CD14-positive monocyte (primary cell): ENCODE measurements around the gene SAP30BP. TPM values are rescaled to one million over a fixed set of nuclear protein-coding genes. Genes with fewer than 3 reads are reported as not detected.

Source experiments
- DNase-seq, 3 donors: peaks; one replicate each; pipeline ENCODE4 v3.0.0-alpha.2; 2011 to 2022
- H2AFZ ChIP-seq: 2 replicates; pipeline ENCODE4 v1.6.0; 2012; ENCODE audit warnings: mild to moderate bottlenecking, low read depth, low read length, inconsistent platforms; ENCODE audit not compliant: insufficient read depth, poor library complexity, severe bottlenecking
- H3K27ac ChIP-seq, 2 donors: 1 replicate in 1 of 2; 2 replicates in 1 of 2; pipeline ENCODE4 v1.5.1; 2012 to 2013; ENCODE audit warnings: low read length in 2 of 2, control low read depth in 1 of 2, inconsistent platforms in 1 of 2, low read depth in 1 of 2, mild to moderate bottlenecking in 1 of 2
- H3K27me3 ChIP-seq, 2 donors: one replicate each; pipeline versions ENCODE4 v1.6.0 to v1.6.1; 2011 to 2013; ENCODE audit warnings: low read length in 2 of 2; ENCODE audit not compliant: control insufficient read depth in 2 of 2, insufficient read depth in 2 of 2
- H3K36me3 ChIP-seq, 2 donors: replicated peaks in 1 of 2; 1 replicate in 1 of 2; 2 replicates in 1 of 2; pipeline versions ENCODE4 v1.5.1 to v1.6.1; 2012 to 2013; ENCODE audit warnings: low read length in 2 of 2, control low read depth in 1 of 2, inconsistent platforms in 1 of 2, mild to moderate bottlenecking in 1 of 2; ENCODE audit not compliant: insufficient read depth in 2 of 2, control insufficient read depth in 1 of 2
- H3K4me1 ChIP-seq, 2 donors: 1 replicate in 1 of 2; 2 replicates in 1 of 2; pipeline versions ENCODE4 v1.5.1 to v1.6.1; 2012 to 2013; ENCODE audit warnings: low read length in 2 of 2, control low read depth in 1 of 2, inconsistent platforms in 1 of 2, mild to moderate bottlenecking in 1 of 2, moderate library complexity in 1 of 2; ENCODE audit not compliant: insufficient read depth in 2 of 2, control insufficient read depth in 1 of 2
- H3K4me2 ChIP-seq: replicated peaks from 2 replicates; pipeline ENCODE3; 2012; ENCODE audit warnings: low read length, moderate library complexity, mild to moderate bottlenecking; ENCODE audit not compliant: poor library complexity, severe bottlenecking; ENCODE audit errors: extremely low read depth
- H3K4me3 ChIP-seq, 3 experiments: fragments of 200-600 bp in 1 of 3; sonication (generic) in 1 of 3; replicated peaks in 1 of 3; 1 replicate in 2 of 3; 2 replicates in 1 of 3; pipeline ENCODE4 v1.5.1; 2011 to 2013; ENCODE audit warnings: low read length in 3 of 3, mild to moderate bottlenecking in 3 of 3, control low read depth in 2 of 3, low read depth in 2 of 3, inconsistent platforms in 1 of 3, moderate library complexity in 1 of 3
- H3K79me2 ChIP-seq: 2 replicates; pipeline ENCODE4 v1.6.0; 2012; ENCODE audit warnings: mild to moderate bottlenecking, control low read depth, inconsistent platforms, low read length, moderate library complexity; ENCODE audit not compliant: insufficient read depth
- H3K9ac ChIP-seq: 2 replicates; pipeline ENCODE4 v1.6.0; 2017; ENCODE audit warnings: low read length, mild to moderate bottlenecking; ENCODE audit not compliant: insufficient read depth, poor library complexity, severe bottlenecking
- H3K9me3 ChIP-seq, 2 donors: replicated peaks in 1 of 2; 1 replicate in 1 of 2; 2 replicates in 1 of 2; pipeline versions ENCODE4 v1.5.1 to v1.6.1; 2012 to 2013; ENCODE audit warnings: low read length in 2 of 2, control low read depth in 1 of 2; ENCODE audit not compliant: control insufficient read depth in 1 of 2, insufficient read depth in 1 of 2
- H4K20me1 ChIP-seq: 2 replicates; pipeline ENCODE4 v1.6.0; 2012; ENCODE audit warnings: mild to moderate bottlenecking, low read length, control low read depth, moderate library complexity; ENCODE audit not compliant: insufficient read depth
- H3K27ac Mint-ChIP-seq, 7 donors: one replicate each; pipeline ENCODE4 v1.8.0; 2020; ENCODE audit warnings: mild to moderate bottlenecking in 7 of 7, mixed read lengths in 7 of 7, moderate library complexity in 6 of 7, inconsistent platforms in 2 of 7
- H3K27me3 Mint-ChIP-seq, 3 donors: one replicate each; pipeline ENCODE4 v1.8.0; 2021 to 2022; ENCODE audit warnings: low read depth in 3 of 3, mild to moderate bottlenecking in 3 of 3, mixed read lengths in 3 of 3, moderate library complexity in 3 of 3, inconsistent platforms in 1 of 3
- H3K36me3 Mint-ChIP-seq, 2 donors: one replicate each; pipeline ENCODE4 v1.8.0; 2020; ENCODE audit warnings: mixed read lengths in 2 of 2, inconsistent platforms in 1 of 2, mild to moderate bottlenecking in 1 of 2
- H3K4me1 Mint-ChIP-seq: one replicate; pipeline ENCODE4 v1.8.0; 2020; ENCODE audit warnings: mild to moderate bottlenecking, mixed read lengths
- H3K4me3 Mint-ChIP-seq, 2 donors: one replicate each; pipeline ENCODE4 v1.8.0; 2020; ENCODE audit warnings: mild to moderate bottlenecking in 2 of 2, mixed read lengths in 2 of 2, moderate library complexity in 1 of 2
- H3K9me3 Mint-ChIP-seq, 7 donors: one replicate each; pipeline ENCODE4 v1.8.0; 2020 to 2022; ENCODE audit warnings: mixed read lengths in 7 of 7, mild to moderate bottlenecking in 6 of 7, moderate library complexity in 6 of 7, inconsistent platforms in 2 of 7
- WGBS: methylation state at CpG from one replicate; pipeline ENCODE4 v1.1.5; 2013; ENCODE audit warnings: missing lambda C conversion rate; ENCODE audit not compliant: insufficient coverage; 5-methylcytosine and 5-hydroxymethylcytosine counted together
- intact Hi-C, 2 donors: fragments of 100-400 bp; cut with micrococcal nuclease; formaldehyde crosslinking; loops; one replicate each; pipeline versions ENCODE4 v1.15.0 to v1.15.1; 2023
- polyA minus RNA-seq: library from RNA; depleted of rRNA, polyadenylated mRNA; stranded (reverse); fragments of >200 nt; gene quantifications from 2 replicates; pipeline ENCODE4 v1.2.3, GENCODE V29; 2012
- polyA plus RNA-seq, 3 donors: library from polyadenylated mRNA; depleted of rRNA in 1 of 3; unstranded in 2 of 3; stranded (reverse) in 1 of 3; fragments of 300-500 nt in 2 of 3; fragments of >200 nt in 1 of 3; fragmentation: Illumina TruSeq in 2 of 3; gene quantifications; 1 replicate in 2 of 3; 2 replicates in 1 of 3; pipeline ENCODE4 v1.2.3, GENCODE V29; 2012 to 2021
- total RNA-seq, 12 experiments: library from RNA in 1 of 12; stranded (reverse) in 1 of 12; fragments of 120-200 nt in 1 of 12; gene quantifications; one replicate each; pipeline ENCODE4 v1.2.4 and lab custom pipeline; 2013 to 2026; ENCODE audit warnings: mixed read lengths in 6 of 12, inconsistent platforms in 1 of 12
- TF ChIP-seq, protein P1 (sequence below): fragments of 200-600 bp; IDR thresholded peaks from one replicate; pipeline ENCODE4 v1.8.0; 2022; ENCODE audit warnings: antibody characterized with exemption, mild to moderate bottlenecking

SAP30BP gene
- 117 TPM for total RNA-seq (2013)
- polyA plus RNA-seq: 100 to 1,000 TPM in 1 of 3 donors, 10 to 100 TPM in 2; 43.8 to 130 (median 61.6) TPM
- 51.7 and 84.3 TPM in 2 replicates for polyA minus RNA-seq
- 59.0 to 171 (median 95.6) reads per million in 11 experiments for total RNA-seq (lab: John Stamatoyannopoulos, UW)

DNA sequence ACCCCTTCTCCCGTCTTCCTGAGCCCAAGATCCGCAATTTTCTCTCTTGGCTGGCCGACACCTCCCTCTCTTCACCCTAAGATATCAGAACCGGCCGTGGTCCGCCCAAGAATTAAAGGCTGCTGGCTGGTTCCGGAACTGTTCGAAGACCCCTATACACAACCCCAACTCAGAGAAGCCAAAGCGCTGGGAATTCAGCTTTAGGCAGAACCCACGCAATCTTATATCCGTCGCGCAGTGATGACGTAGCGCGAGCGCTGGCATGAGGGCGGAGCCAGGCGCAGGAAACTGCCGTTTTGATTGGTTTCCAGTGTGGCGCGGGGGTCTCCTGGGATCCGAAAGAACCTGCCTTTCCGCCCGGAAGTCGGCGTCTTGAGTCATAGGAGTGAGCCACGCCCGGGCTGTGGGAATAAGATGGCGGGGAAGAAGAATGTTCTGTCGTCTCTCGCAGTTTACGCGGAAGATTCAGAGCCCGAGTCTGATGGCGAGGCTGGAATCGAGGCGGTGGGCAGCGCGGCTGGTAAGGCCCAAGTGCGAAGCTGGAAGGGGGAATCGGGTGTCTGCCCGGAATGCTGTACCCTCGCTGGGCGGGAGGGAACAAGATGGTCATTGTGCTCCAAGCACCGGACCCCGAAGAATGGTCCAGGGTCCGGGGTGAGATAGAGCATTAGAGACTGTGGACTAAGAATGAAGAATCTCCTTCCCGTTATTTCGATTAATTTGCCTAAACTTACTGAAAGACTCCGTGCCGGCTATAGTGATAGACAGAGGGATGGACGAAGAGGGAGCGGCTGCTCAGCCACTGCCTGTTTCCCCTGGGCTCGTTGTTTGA is at the start of gene SAP30BP, which contains the start of gene RECQL5:
Gene SAP30BP, plus strand, starts transcription at position 380 of the 832 bp plus-strand sequence. Its CDS starts 35 bp downstream, at position 415.
Gene RECQL5, minus strand, starts transcription at position 196 of the 832 bp plus-strand sequence. CDS start 597 bp downstream, outside the sequence.
- under 1% methylated on average over 49 of the region's 55 CpGs for WGBS
- H3K9me3 ChIP-seq: no peaks in the 10 kb centered on the region
- Mint-ChIP-seq H3K27me3 (peaks cover 0 to 2% (median 0%) of the 10 kb centered on the region in 3 donors), H3K9me3 (no peaks in the 10 kb centered on the region), H3K4me3 (peak within 1 kb of the TSS in 1 of 2 donors; percentile 60), H3K27ac (peak within 1 kb of the TSS in 3 of 7 donors; percentile 63 to 84 (median 72)), H3K36me3 (peaks cover 42 to 53% of the 10 kb centered on the region in 2 donors), H3K4me1 (peaks cover 12% of the 10 kb centered on the region)
- H4K20me1 ChIP-seq: peaks cover 15% of the 10 kb centered on the region
- H3K4me3 ChIP-seq: peak within 1 kb of the TSS; percentile 89 to 97 (median 92)
- H3K36me3 ChIP-seq: peaks cover 36 to 49% of the 10 kb centered on the region in 2 donors
- H3K27me3 ChIP-seq: no peaks in the 10 kb centered on the region
- H3K27ac ChIP-seq: peak within 1 kb of the TSS; percentile 84 to 99
- peak within 1 kb of the TSS; percentile 86 for H3K4me2 ChIP-seq
- peak; percentile 98 to 99 (median 98) for DNase-seq
- peak within 1 kb of the TSS; percentile 82 for H2AFZ ChIP-seq
- peaks cover 60% of the 10 kb centered on the region for H3K79me2 ChIP-seq
- intact Hi-C loops: loop anchor here (10.0 kb wide), 2 partner anchors 178 to 792 kb away; partner anchors contain the start of genes FDXR (in 1 of the 2) and UNC13D (in 1 of the 2)
- TF ChIP-seq, protein P1, sequence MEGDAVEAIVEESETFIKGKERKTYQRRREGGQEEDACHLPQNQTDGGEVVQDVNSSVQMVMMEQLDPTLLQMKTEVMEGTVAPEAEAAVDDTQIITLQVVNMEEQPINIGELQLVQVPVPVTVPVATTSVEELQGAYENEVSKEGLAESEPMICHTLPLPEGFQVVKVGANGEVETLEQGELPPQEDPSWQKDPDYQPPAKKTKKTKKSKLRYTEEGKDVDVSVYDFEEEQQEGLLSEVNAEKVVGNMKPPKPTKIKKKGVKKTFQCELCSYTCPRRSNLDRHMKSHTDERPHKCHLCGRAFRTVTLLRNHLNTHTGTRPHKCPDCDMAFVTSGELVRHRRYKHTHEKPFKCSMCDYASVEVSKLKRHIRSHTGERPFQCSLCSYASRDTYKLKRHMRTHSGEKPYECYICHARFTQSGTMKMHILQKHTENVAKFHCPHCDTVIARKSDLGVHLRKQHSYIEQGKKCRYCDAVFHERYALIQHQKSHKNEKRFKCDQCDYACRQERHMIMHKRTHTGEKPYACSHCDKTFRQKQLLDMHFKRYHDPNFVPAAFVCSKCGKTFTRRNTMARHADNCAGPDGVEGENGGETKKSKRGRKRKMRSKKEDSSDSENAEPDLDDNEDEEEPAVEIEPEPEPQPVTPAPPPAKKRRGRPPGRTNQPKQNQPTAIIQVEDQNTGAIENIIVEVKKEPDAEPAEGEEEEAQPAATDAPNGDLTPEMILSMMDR: no peak
- peaks cover 17 to 22% of the 10 kb centered on the region in 2 donors for H3K4me1 ChIP-seq
- H3K9ac ChIP-seq: peak within 1 kb of the TSS; percentile 97

DNA sequence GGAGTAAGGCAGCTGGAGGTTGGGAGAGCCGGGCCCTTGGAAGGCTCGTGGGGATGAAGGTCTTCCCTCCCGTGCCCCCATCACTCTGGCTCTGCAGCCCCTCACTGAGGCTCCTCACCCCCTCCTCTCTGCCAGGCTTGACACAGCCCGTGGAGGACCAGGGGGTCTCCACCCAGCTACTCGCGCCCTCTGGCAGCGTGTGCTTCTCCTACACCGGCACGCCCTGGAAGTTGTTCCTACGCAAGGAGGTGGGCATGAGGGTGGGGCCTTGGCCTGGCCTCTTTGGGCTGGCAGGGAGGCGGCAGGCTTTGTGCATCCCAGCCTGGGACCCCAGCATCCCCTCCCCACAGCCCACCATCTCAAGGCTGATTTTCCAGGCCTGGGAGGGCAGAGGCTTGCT is 49.5 kb upstream of the SAP30BP start:
- 98% methylated on average over 7 of the region's 11 CpGs for WGBS
- H3K36me3 ChIP-seq: peaks cover 97 to 100% of the 10 kb centered on the region in 2 donors
- H3K9me3 ChIP-seq: no peaks in the 10 kb centered on the region
- no peak overlapping the region for H2AFZ ChIP-seq
- no peaks in the 10 kb centered on the region for H3K27me3 ChIP-seq
- H3K9me3 Mint-ChIP-seq: no peaks in the 10 kb centered on the region
- H3K36me3 Mint-ChIP-seq: peaks cover 59 to 91% of the 10 kb centered on the region in 2 donors
- no peaks in the 10 kb centered on the region for H4K20me1 ChIP-seq
- H3K27ac ChIP-seq: no peak overlapping the region
- intact Hi-C loops: no loop called here
- H3K4me1 Mint-ChIP-seq: no peaks in the 10 kb centered on the region
- no peak overlapping the region for H3K27ac Mint-ChIP-seq
- no peak overlapping the region for H3K9ac ChIP-seq
- H3K4me2 ChIP-seq: no peak overlapping the region
- H3K4me3 ChIP-seq: no peak overlapping the region
- H3K79me2 ChIP-seq: no peaks in the 10 kb centered on the region
- H3K27me3 Mint-ChIP-seq: peaks cover 0 to 2% (median 0%) of the 10 kb centered on the region in 3 donors
- TF ChIP-seq, protein P1: no peak
- DNase-seq: no peak
- no peaks in the 10 kb centered on the region for H3K4me1 ChIP-seq
- no peak overlapping the region for H3K4me3 Mint-ChIP-seq
